ENCODE measurements around the gene IPO8. TPM values are rescaled to one million over a fixed set of nuclear protein-coding genes. Genes with fewer than 3 reads are reported as not detected.

The IPO8 gene
- total RNA-seq, 2 donors from 2014 or later = 39.4 to 80.0 TPM

DNA sequence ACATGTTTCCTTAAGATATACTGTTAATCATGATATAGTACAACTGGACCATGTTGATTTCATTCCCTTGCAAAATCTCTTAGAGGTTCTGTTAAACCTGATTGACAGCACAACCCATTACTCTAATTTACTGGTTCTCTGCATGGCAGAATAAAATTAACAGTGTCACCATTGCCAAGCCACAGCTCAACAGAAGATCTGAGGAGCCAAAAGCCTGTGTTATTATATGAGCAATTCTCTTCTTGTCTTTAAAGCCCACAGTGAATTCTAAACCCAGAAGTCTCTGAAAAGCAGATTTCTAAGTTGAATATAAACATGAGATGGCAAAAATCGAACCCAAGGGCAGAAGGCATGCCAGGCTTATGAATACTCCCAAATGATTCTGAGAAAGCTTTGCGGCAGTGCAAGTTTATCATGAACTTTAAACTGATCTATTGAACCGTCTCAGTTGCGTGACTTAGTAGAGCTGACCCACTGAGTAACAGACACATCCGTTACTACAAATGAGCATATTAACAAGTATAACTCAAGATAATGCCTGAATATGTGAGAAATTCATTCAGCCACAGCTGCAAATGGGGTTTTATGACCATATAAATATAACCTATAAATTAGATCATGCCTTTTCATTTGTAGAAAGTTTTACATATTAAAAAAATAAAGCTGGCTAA lies 78.2 kb downstream of the IPO8 start:
- TF ChIP-seq, protein P1, sequence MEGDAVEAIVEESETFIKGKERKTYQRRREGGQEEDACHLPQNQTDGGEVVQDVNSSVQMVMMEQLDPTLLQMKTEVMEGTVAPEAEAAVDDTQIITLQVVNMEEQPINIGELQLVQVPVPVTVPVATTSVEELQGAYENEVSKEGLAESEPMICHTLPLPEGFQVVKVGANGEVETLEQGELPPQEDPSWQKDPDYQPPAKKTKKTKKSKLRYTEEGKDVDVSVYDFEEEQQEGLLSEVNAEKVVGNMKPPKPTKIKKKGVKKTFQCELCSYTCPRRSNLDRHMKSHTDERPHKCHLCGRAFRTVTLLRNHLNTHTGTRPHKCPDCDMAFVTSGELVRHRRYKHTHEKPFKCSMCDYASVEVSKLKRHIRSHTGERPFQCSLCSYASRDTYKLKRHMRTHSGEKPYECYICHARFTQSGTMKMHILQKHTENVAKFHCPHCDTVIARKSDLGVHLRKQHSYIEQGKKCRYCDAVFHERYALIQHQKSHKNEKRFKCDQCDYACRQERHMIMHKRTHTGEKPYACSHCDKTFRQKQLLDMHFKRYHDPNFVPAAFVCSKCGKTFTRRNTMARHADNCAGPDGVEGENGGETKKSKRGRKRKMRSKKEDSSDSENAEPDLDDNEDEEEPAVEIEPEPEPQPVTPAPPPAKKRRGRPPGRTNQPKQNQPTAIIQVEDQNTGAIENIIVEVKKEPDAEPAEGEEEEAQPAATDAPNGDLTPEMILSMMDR (conservative IDR thresholded peaks at IDR 0.05) = no peak
- no peak overlapping the region for H3K27ac Mint-ChIP-seq
- H3K36me3 Mint-ChIP-seq (ENCODE audit: low read depth) = no peaks in the 10 kb centered on the region

DNA sequence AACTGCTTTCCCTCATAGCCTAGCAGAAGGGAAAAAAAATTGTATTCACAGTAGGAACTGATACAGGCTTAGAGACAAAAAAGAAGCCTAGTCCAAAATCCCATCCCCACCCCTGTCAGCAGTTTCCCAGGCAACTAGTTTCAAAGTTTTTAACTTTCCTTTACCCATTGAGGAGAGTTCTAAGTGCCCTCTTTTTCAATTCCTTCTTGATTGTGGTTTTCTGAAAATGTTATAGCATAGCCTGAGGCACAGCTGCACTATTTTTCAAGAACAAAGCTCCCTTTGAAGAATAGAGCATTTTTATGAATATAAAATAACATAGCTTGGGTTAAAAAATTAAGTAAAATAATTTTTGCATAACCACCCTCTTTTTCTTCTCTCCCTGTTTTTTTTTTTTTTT lies 81.6 kb downstream of the IPO8 start:
- no peak overlapping the region for H3K4me3 Mint-ChIP-seq

More for the DNA sequence above, 78.2 kb downstream of the IPO8 start:
- Mint-ChIP-seq H3K4me3 (no peak overlapping the region), H3K9me3 (no peaks in the 10 kb centered on the region), H3K4me1 (no peaks in the 10 kb centered on the region), H3K27me3 (ENCODE audit: insufficient read depth) (no peaks in the 10 kb centered on the region)
- no peak overlapping the region for H3K9ac ChIP-seq (ENCODE audit: extremely low read depth, low read length, poor library complexity, severe bottlenecking)
- H3K4me3 ChIP-seq (ENCODE audit: low read length) = no peak overlapping the region
- no peak for DNase-seq
- H3K9me3 ChIP-seq (ENCODE audit: control insufficient read depth, low read length) = no peaks in the 10 kb centered on the region
- whole genome bisulfite sequencing, 2 experiments (ENCODE audit: insufficient coverage in 1 of 2, insufficient read length in 1 of 2) = 93 to 94% methylated on average over 4 to 5 of the region's 5 CpGs
- no peaks in the 10 kb centered on the region for H3K36me3 ChIP-seq (ENCODE audit: control insufficient read depth, insufficient read depth, low read length)
- no peak overlapping the region for H3K27ac ChIP-seq (ENCODE audit: low read depth, low read length)
- no peaks in the 10 kb centered on the region for H3K4me1 ChIP-seq (ENCODE audit: control insufficient read depth, insufficient read depth, low read length)
- no peaks in the 10 kb centered on the region for H3K27me3 ChIP-seq (ENCODE audit: control insufficient read depth, insufficient read depth, low read length, poor library complexity, severe bottlenecking)

DNA sequence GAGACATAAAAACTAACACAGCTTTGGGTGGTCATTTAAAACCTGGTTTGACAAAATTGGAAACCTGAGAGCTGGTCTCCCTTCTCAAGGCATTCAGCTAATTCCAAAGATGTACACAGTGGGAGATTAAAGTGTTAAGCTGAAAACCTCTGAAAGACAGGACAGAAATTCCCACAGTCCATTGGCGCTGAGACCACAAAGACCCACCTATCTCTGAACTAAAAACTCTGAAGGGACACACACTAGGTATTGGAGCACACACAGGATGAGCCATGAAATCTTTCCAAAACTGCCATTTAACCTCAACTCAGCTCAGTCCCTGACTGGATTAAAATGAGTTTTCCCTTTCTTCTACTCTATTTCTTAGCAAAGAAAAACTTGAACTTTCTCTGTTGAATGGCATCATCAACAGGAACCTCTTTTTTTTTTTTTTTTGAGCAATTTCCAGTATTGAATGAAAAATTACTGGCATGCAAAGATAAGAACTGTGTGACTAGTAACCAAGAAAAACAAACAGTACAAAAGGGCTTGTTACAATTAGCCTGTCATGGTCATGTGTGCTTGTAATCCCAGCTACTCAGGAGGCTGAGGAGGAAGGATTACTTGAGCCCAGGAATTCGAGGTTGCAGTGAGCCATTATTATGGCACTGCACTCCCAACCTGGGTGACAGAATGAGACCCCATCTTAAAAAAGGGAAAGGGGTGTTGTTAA lies 82.4 kb downstream of the IPO8 start:
- DNase-seq = no peak
- H3K9me3 Mint-ChIP-seq = peaks cover 18% of the 10 kb centered on the region
- Histone ChIP-seq H3K4me1 (ENCODE audit: control insufficient read depth, insufficient read depth, low read length) (no peaks in the 10 kb centered on the region), H3K9me3 (ENCODE audit: control insufficient read depth, low read length) (peaks cover 4% of the 10 kb centered on the region), H3K36me3 (ENCODE audit: control insufficient read depth, insufficient read depth, low read length) (no peaks in the 10 kb centered on the region), H3K4me3 (ENCODE audit: low read length) (no peak overlapping the region), H3K27me3 (ENCODE audit: control insufficient read depth, insufficient read depth, low read length, poor library complexity, severe bottlenecking) (no peaks in the 10 kb centered on the region), H3K9ac (ENCODE audit: extremely low read depth, low read length, poor library complexity, severe bottlenecking) (no peak overlapping the region), H3K27ac (ENCODE audit: low read depth, low read length) (no peak overlapping the region)
- peaks cover 2% of the 10 kb centered on the region for H3K36me3 Mint-ChIP-seq (ENCODE audit: low read depth)
- 86% methylated on average over 2 of the region's 2 CpGs; no CpG with 5 or more reads in 1 of the 2 experiments for whole genome bisulfite sequencing, 2 experiments (ENCODE audit: insufficient coverage in 1 of 2, insufficient read length in 1 of 2)
- H3K27me3 Mint-ChIP-seq (ENCODE audit: insufficient read depth) = no peaks in the 10 kb centered on the region
- no peak overlapping the region for H3K4me3 Mint-ChIP-seq
- TF ChIP-seq, protein P1 (conservative IDR thresholded peaks at IDR 0.05) = no peak
- H3K4me1 Mint-ChIP-seq = no peaks in the 10 kb centered on the region
- peak overlapping the region; percentile 20 for H3K27ac Mint-ChIP-seq

More for the DNA sequence above, 81.6 kb downstream of the IPO8 start:
- H3K27me3 Mint-ChIP-seq (ENCODE audit: insufficient read depth) = no peaks in the 10 kb centered on the region
- H3K4me3 ChIP-seq (ENCODE audit: low read length) = no peak overlapping the region
- no peaks in the 10 kb centered on the region for H3K27me3 ChIP-seq (ENCODE audit: control insufficient read depth, insufficient read depth, low read length, poor library complexity, severe bottlenecking)
- TF ChIP-seq, protein P1 (conservative IDR thresholded peaks at IDR 0.05) = no peak
- H3K36me3 ChIP-seq (ENCODE audit: control insufficient read depth, insufficient read depth, low read length) = no peaks in the 10 kb centered on the region
- H3K27ac Mint-ChIP-seq = no peak overlapping the region
- H3K9ac ChIP-seq (ENCODE audit: extremely low read depth, low read length, poor library complexity, severe bottlenecking) = no peak overlapping the region
- DNase-seq = no peak
- H3K4me1 ChIP-seq (ENCODE audit: control insufficient read depth, insufficient read depth, low read length) = no peaks in the 10 kb centered on the region
- no peaks in the 10 kb centered on the region for H3K36me3 Mint-ChIP-seq (ENCODE audit: low read depth)
- H3K27ac ChIP-seq (ENCODE audit: low read depth, low read length) = no peak overlapping the region
- H3K4me1 Mint-ChIP-seq = no peaks in the 10 kb centered on the region
- peaks cover 11% of the 10 kb centered on the region for H3K9me3 Mint-ChIP-seq
- H3K9me3 ChIP-seq (ENCODE audit: control insufficient read depth, low read length) = no peaks in the 10 kb centered on the region

All from endodermal cell (in vitro differentiated cells).